C1 segment of cervical spinal cord (tissue), 14 donors: ENCODE data around the gene FNDC3B.
"Not testable (repeated sequence)": the region's sequence is repeated elsewhere in the genome, so short reads cannot be mapped to it uniquely, and the experiment has no call there.

Experiments used
- DNase-seq, 14 donors: peaks; one replicate each; lab custom pipeline; 2025; lab: John Stamatoyannopoulos, UW

The FNDC3B gene

GRCh38 chr3:172093581-172094443, 54.4 kb downstream of the FNDC3B start:
- not testable (repeated sequence) for DNase-seq

GRCh38 chr3:172094621-172095557, 55.5 kb downstream of the FNDC3B start:
- no peak for DNase-seq

- no peak for DNase-seq
These were observed 57.6 kb downstream of the FNDC3B start for GRCh38 chr3:172096881-172097420.

GRCh38 chr3:172097585-172097984, 58.2 kb downstream of the FNDC3B start:
- DNase-seq = no peak

GRCh38 chr3:172098698-172099494, 59.5 kb downstream of the FNDC3B start:
- no peak for DNase-seq

- DNase-seq = no peak
These were observed 60.1 kb downstream of the FNDC3B start for GRCh38 chr3:172099495-172099808.

GRCh38 chr3:172100482-172100881, 61.1 kb downstream of the FNDC3B start:
- no peak for DNase-seq

GRCh38 chr3:172101107-172101506, 61.7 kb downstream of the FNDC3B start:
- no peak for DNase-seq

GRCh38 chr3:172102123-172102882, 62.9 kb downstream of the FNDC3B start:
- no peak for DNase-seq

- no peak for DNase-seq
These were observed 63.5 kb downstream of the FNDC3B start for GRCh38 chr3:172102883-172103310.

- no peak for DNase-seq
These were observed 64.3 kb downstream of the FNDC3B start for GRCh38 chr3:172103724-172104123.

- DNase-seq = no peak
These were observed 65.2 kb downstream of the FNDC3B start for GRCh38 chr3:172104471-172105072.

- no peak for DNase-seq
These were observed 66.9 kb downstream of the FNDC3B start for GRCh38 chr3:172106037-172106954.

- DNase-seq = peak in 5 of 14 donors; percentile 6 to 25 (median 18)
These were observed 67.6 kb downstream of the FNDC3B start for GRCh38 chr3:172106989-172107388.

- DNase-seq = no peak
These were observed 68.0 kb downstream of the FNDC3B start for GRCh38 chr3:172107403-172107802.

- no peak for DNase-seq
These were observed 70.9 kb downstream of the FNDC3B start for GRCh38 chr3:172110127-172110779.

- no peak for DNase-seq
These were observed 71.8 kb downstream of the FNDC3B start for GRCh38 chr3:172111163-172111562.

- DNase-seq = no peak
These were observed 72.8 kb downstream of the FNDC3B start for GRCh38 chr3:172112078-172112733.
